Calu3 (cell line): ENCODE data around the gene SGPL1. TPM values are rescaled to one million over a fixed set of nuclear protein-coding genes. Genes with fewer than 3 reads are reported as not detected.

Experiments
- BruUV-seq: library from RNA; stranded (reverse); fragments of 400-500 nt; replicated peaks from 2 replicates; lab custom pipeline; 2021; lab: Mats Ljungman, UMichigan
- CTCF ChIA-PET: fragments of 300-600 bp; sonication (Branson Sonifier 250); formaldehyde crosslinking; loops from one replicate; lab custom pipeline; 2022; ENCODE audit warnings: antibody characterized with exemption; lab: Charles Lee
- DNase-seq: peaks from one replicate; pipeline ENCODE4 v3.0.0; 2022
- H3K27ac Mint-ChIP-seq: one replicate; pipeline ENCODE4 v1.8.0; 2022; ENCODE audit warnings: mixed read lengths; ENCODE audit not compliant: unreplicated experiment
- H3K27me3 Mint-ChIP-seq: one replicate; pipeline ENCODE4 v1.8.0; 2022; ENCODE audit warnings: mixed read lengths; ENCODE audit not compliant: unreplicated experiment
- H3K36me3 Mint-ChIP-seq: one replicate; pipeline ENCODE4 v1.8.0; 2022; ENCODE audit warnings: mild to moderate bottlenecking, moderate library complexity, mixed read lengths; ENCODE audit not compliant: insufficient read depth, unreplicated experiment
- H3K4me1 Mint-ChIP-seq: one replicate; pipeline ENCODE4 v1.8.0; 2022; ENCODE audit warnings: mild to moderate bottlenecking, low read depth, mixed read lengths; ENCODE audit not compliant: unreplicated experiment
- H3K4me3 Mint-ChIP-seq: one replicate; pipeline ENCODE4 v1.8.0; 2022; ENCODE audit warnings: mild to moderate bottlenecking, low read depth, moderate library complexity, mixed read lengths; ENCODE audit not compliant: unreplicated experiment
- H3K9me3 Mint-ChIP-seq: one replicate; pipeline ENCODE4 v1.8.0; 2022; ENCODE audit warnings: low read depth, mixed read lengths; ENCODE audit not compliant: unreplicated experiment
- CTCF ChIP-seq: fragments of 200-600 bp; IDR thresholded peaks from one replicate; pipeline ENCODE4 v1.8.0; 2022; ENCODE audit warnings: antibody characterized with exemption; ENCODE audit not compliant: unreplicated experiment
- intact Hi-C: fragments of 100-400 bp; cut with micrococcal nuclease; formaldehyde crosslinking; loops from one replicate; pipeline ENCODE4 v1.10.0; 2022; ENCODE audit not compliant: unreplicated experiment
- total RNA-seq: library from RNA; stranded (reverse); gene quantifications from 2 replicates; pipeline ENCODE4 v1.2.3, GENCODE V29; 2022

SGPL1 gene
- total RNA-seq, 1 experiment from 2014 or later: 84.6 TPM

- no peak for TF ChIP-seq CTCF
- H3K27me3 Mint-ChIP-seq: peaks cover 25% of the 10 kb centered on the region
- BruUV-seq: no TSS peak
- intact Hi-C loops: no loop called here
- CTCF ChIA-PET: interaction anchor here (0.6 to 0.7 kb wide), 2 partner anchors 391 to 441 kb away, joined by 3 to 5 read pairs; no protein-coding TSS in a partner anchor
- no peaks in the 10 kb centered on the region for H3K9me3 Mint-ChIP-seq
- H3K4me3 Mint-ChIP-seq: no peak overlapping the region
- H3K4me1 Mint-ChIP-seq: no peaks in the 10 kb centered on the region
- H3K36me3 Mint-ChIP-seq: peaks cover 4% of the 10 kb centered on the region
- no peak overlapping the region for H3K27ac Mint-ChIP-seq
- DNase-seq: no peak
Observed at GRCh38 chr10:70893227-70894006, 77.7 kb downstream of the SGPL1 start.

- no peak overlapping the region for H3K4me3 Mint-ChIP-seq
- no peaks in the 10 kb centered on the region for H3K9me3 Mint-ChIP-seq
- BruUV-seq: no TSS peak
- no peak for TF ChIP-seq CTCF
- DNase-seq: no peak
- intact Hi-C loops: no loop called here
- H3K27me3 Mint-ChIP-seq: peaks cover 34% of the 10 kb centered on the region
- H3K27ac Mint-ChIP-seq: no peak overlapping the region
- H3K36me3 Mint-ChIP-seq: no peaks in the 10 kb centered on the region
- CTCF ChIA-PET: interaction anchor here (0.7 to 0.8 kb wide), 3 partner anchors 16 to 138 kb away, joined by 4 to 6 read pairs (median 4); no protein-coding TSS in a partner anchor
- H3K4me1 Mint-ChIP-seq: no peaks in the 10 kb centered on the region
Observed at GRCh38 chr10:70894416-70894815, 78.7 kb downstream of the SGPL1 start.

DNA sequence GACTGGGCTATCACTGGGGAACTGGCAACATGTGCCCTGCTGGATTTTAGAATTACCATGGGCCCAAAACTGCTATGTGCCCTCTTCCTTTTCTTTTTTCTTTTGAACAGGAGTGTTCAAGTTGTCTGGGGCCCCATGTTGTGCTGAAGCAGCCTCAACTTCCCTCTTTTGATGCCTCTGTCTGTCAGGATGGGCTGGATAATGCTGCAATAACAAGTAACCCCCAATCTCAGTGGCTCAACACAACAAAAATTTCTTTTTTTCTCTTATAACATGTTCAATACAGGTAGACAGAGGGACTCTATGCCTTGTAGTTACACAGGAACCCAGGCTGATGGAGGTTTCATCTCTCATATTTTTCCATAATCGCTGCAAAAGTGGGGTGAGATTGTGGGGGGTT, 80.8 kb downstream of the SGPL1 start:
- H3K27me3 Mint-ChIP-seq: peaks cover 54% of the 10 kb centered on the region

GRCh38 chr10:70898687-70899086, 82.9 kb downstream of the SGPL1 start:
- Mint-ChIP-seq H3K4me1 (peaks cover 7% of the 10 kb centered on the region), H3K36me3 (no peaks in the 10 kb centered on the region), H3K4me3 (no peak overlapping the region), H3K27me3 (peaks cover 60% of the 10 kb centered on the region), H3K27ac (no peak overlapping the region), H3K9me3 (no peaks in the 10 kb centered on the region)
- TF ChIP-seq CTCF: no peak
- intact Hi-C loops: no loop called here
- CTCF ChIA-PET: no interaction called here
- DNase-seq: no peak
- BruUV-seq: no TSS peak

More for the DNA sequence above, 80.8 kb downstream of the SGPL1 start:
- Mint-ChIP-seq H3K4me1 (no peaks in the 10 kb centered on the region), H3K4me3 (no peak overlapping the region), H3K36me3 (no peaks in the 10 kb centered on the region), H3K27ac (no peak overlapping the region), H3K9me3 (no peaks in the 10 kb centered on the region)
- intact Hi-C loops: no loop called here
- BruUV-seq: no TSS peak
- DNase-seq: no peak
- CTCF ChIA-PET: interaction anchor here (1.3 kb wide), 1 partner anchor 9 kb away, joined by 3 read pairs; no protein-coding TSS in a partner anchor
- TF ChIP-seq CTCF: no peak
